ENCODE measurements around the gene LACTBL1.

- TF ChIP-seq CTCF (IDR thresholded peaks at IDR 0.05; ENCODE audit: low read length) (no peak), EZH2 (IDR thresholded peaks at IDR 0.05; ENCODE audit: borderline replicate concordance, low read length) (no peak)
Observed at GRCh38 chr1:22941257-22941656, 31.4 kb downstream of the LACTBL1 start.

Measured in OCI-LY1 (cell line).